GM12878 (cell line): ENCODE measurements around the gene SIT1. TPM values are rescaled to one million over a fixed set of nuclear protein-coding genes. Genes with fewer than 3 reads are reported as not detected.

Experiments used
- ATAC-seq: fragments of 200-7000 bp; cut with Tn5 transposase; 3 replicates; pipeline ENCODE4 v1.9.1; 2020; ENCODE audit warnings: mild to moderate bottlenecking, moderate library complexity
- BruUV-seq: library from RNA; stranded (reverse); fragments of 400-500 nt; replicated peaks from 2 replicates; lab custom pipeline; 2021; lab: Mats Ljungman, UMichigan
- CTCF ChIA-PET: fragments of 300-600 bp; sonication (Branson Sonifier 250); formaldehyde crosslinking; extraction: SDS; loops from one replicate; lab custom pipeline; 2021; ENCODE audit warnings: inconsistent platforms; lab: Yijun Ruan, JAX
- POLR2A ChIA-PET: fragments of 350-600 bp; formaldehyde crosslinking; extraction: SDS; loops from one replicate; lab custom pipeline; 2021; ENCODE audit warnings: inconsistent platforms; lab: Charles Lee
- RAD21 ChIA-PET: fragments of 300-600 bp; sonication (Branson Sonifier 250); formaldehyde crosslinking; loops from one replicate; lab custom pipeline; 2023; ENCODE audit warnings: antibody characterized with exemption; ENCODE audit not compliant: unreplicated experiment; lab: Charles Lee
- SMC1A ChIA-PET: fragments of 300-600 bp; sonication (Branson Sonifier 250); formaldehyde crosslinking; loops from one replicate; lab custom pipeline; 2023; ENCODE audit not compliant: unreplicated experiment, uncharacterized antibody; lab: Charles Lee
- DNase-seq: peaks from one replicate; pipeline ENCODE4 v3.0.0-alpha.2; 2011; ENCODE audit warnings: low read depth, low spot score
- FAIRE-seq: peaks from 3 replicates; lab custom pipeline; 2011; peaks lifted over from hg19 to GRCh38; lab: Jason Lieb, UNC
- H2AFZ ChIP-seq: 2 replicates; pipeline ENCODE4 v1.6.0; 2011; ENCODE audit warnings: low read depth, low read length, control low read depth; ENCODE audit not compliant: control insufficient read depth
- H3K27ac ChIP-seq: 2 replicates; pipeline ENCODE4 v1.5.1; 2011; ENCODE audit warnings: control low read depth; ENCODE audit not compliant: control insufficient read depth, insufficient read depth
- H3K27me3 ChIP-seq, 2 experiments: replicated peaks in 1 of 2; 2 replicates each; pipeline versions ENCODE4 v1.6.0 to v1.6.1; 2011; ENCODE audit warnings: low read length in 1 of 2; ENCODE audit not compliant: control insufficient read depth in 2 of 2, insufficient read depth in 2 of 2
- H3K36me3 ChIP-seq, 2 experiments: 2 replicates each; pipeline ENCODE4 v1.5.1; 2011; ENCODE audit warnings: low read length in 1 of 2; ENCODE audit not compliant: control insufficient read depth in 2 of 2, insufficient read depth in 2 of 2
- H3K4me1 ChIP-seq: 2 replicates; pipeline ENCODE4 v1.6.1; 2011; ENCODE audit warnings: mild to moderate bottlenecking, low read length, moderate library complexity, mixed read lengths; ENCODE audit not compliant: control insufficient read depth, insufficient read depth
- H3K4me2 ChIP-seq: 2 replicates; pipeline ENCODE4 v1.6.0; 2011; ENCODE audit warnings: control low read depth; ENCODE audit not compliant: control insufficient read depth, insufficient read depth
- H3K4me3 ChIP-seq: fragments of 200-600 bp; sonication (generic); 2 replicates; pipeline ENCODE4 v1.5.1; 2016
- H3K79me2 ChIP-seq: 2 replicates; pipeline ENCODE4 v1.6.0; 2011; ENCODE audit warnings: low read length; ENCODE audit not compliant: control insufficient read depth, insufficient read depth
- H3K9ac ChIP-seq: 2 replicates; pipeline ENCODE4 v1.8.0; 2011; ENCODE audit warnings: low read length, control low read depth, mixed read lengths; ENCODE audit not compliant: control insufficient read depth, insufficient read depth
- H3K9me3 ChIP-seq: replicated peaks from 3 replicates; pipeline ENCODE4 v1.5.1; 2011; ENCODE audit warnings: mild to moderate bottlenecking, low read length; ENCODE audit not compliant: control insufficient read depth, insufficient read depth
- H4K20me1 ChIP-seq: 2 replicates; pipeline ENCODE4 v1.6.0; 2011; ENCODE audit not compliant: control insufficient read depth, insufficient read depth
- ATF2 ChIP-seq: IDR thresholded peaks from 2 replicates; pipeline ENCODE4 v1.6.1; 2012; ENCODE audit warnings: low read length, inconsistent platforms
- CBFB ChIP-seq: IDR thresholded peaks from 2 replicates; pipeline ENCODE4 v1.6.1; 2016; ENCODE audit warnings: antibody characterized with exemption, low read depth
- CTCF ChIP-seq, 3 experiments: IDR thresholded peaks in 2 of 3; conservative IDR thresholded peaks in 1 of 3; 2 replicates each; pipeline ENCODE4 v1.5.1; 2011; ENCODE audit warnings: low read depth in 3 of 3, low read length in 3 of 3, mild to moderate bottlenecking in 3 of 3, control low read depth in 2 of 3, moderate library complexity in 2 of 3, inconsistent platforms in 1 of 3, mixed read lengths in 1 of 3; ENCODE audit not compliant: control insufficient read depth in 2 of 3, insufficient read depth in 1 of 3; ENCODE audit errors: extremely low read depth in 1 of 3
- MYC ChIP-seq: IDR thresholded peaks from 2 replicates; pipeline ENCODE4 v1.6.1; 2011; ENCODE audit warnings: mild to moderate bottlenecking, low read length, moderate library complexity, inconsistent platforms; ENCODE audit not compliant: insufficient read depth, insufficient replicate concordance, insufficient read length, severe bottlenecking
- NBN ChIP-seq: fragments of 450-650 bp; IDR thresholded peaks from 2 replicates; pipeline ENCODE4 v1.6.1; 2016
- PBX3 ChIP-seq: IDR thresholded peaks from 2 replicates; pipeline ENCODE4 v1.6.1; 2011; ENCODE audit warnings: mild to moderate bottlenecking, low read depth, low read length, moderate library complexity; ENCODE audit not compliant: insufficient replicate concordance
- REST ChIP-seq: IDR thresholded peaks from 2 replicates; pipeline ENCODE4 v1.6.1; 2012; ENCODE audit warnings: mild to moderate bottlenecking, low read depth, low read length
- SMAD5 ChIP-seq: IDR thresholded peaks from 2 replicates; pipeline ENCODE4 v1.6.1; 2016; ENCODE audit warnings: antibody characterized with exemption, low read depth
- ZBTB4 ChIP-seq: fragments of 450-650 bp; formaldehyde crosslinking; IDR thresholded peaks from 2 replicates; pipeline ENCODE4 v1.4.0; 2022; ENCODE audit warnings: mild to moderate bottlenecking, moderate library complexity
- ZZZ3 ChIP-seq: IDR thresholded peaks from 2 replicates; pipeline ENCODE4 v1.6.1; 2011; ENCODE audit warnings: low read depth; ENCODE audit not compliant: control insufficient read depth, insufficient read length
- WGBS: methylation state at CpG from one replicate; pipeline ENCODE4 v1.1.6; 2016; ENCODE audit warnings: low lambda C conversion rate; ENCODE audit not compliant: insufficient replicate concordance, insufficient coverage; ENCODE audit errors: missing lambda C conversion rate; 5-methylcytosine and 5-hydroxymethylcytosine counted together
- in situ Hi-C: fragments of 300-500 bp; cut with MboI; formaldehyde crosslinking; loops from 9 replicates; pipeline ENCODE4 v1.14.3; 2018; ENCODE audit warnings: mixed read lengths
- intact Hi-C: fragments of 100-400 bp; cut with micrococcal nuclease; formaldehyde crosslinking; loops from one replicate; pipeline ENCODE4 v1.14.2; 2022; ENCODE audit not compliant: unreplicated experiment
- polyA plus RNA-seq, 11 experiments: library from polyadenylated mRNA; depleted of rRNA in 4 of 11; unstranded in 6 of 11; stranded (reverse) in 5 of 11; fragments of >200 nt; fragmentation: Nextera tagmentation in 4 of 11; fragmentation: Illumina TruSeq in 1 of 11; extraction: Ambion mirVana in 4 of 11; extraction: Trizol in 1 of 11; gene quantifications; 1 replicate in 1 of 11; 2 replicates in 10 of 11; pipeline versions ENCODE4 v1.2.1 to v1.2.3, GENCODE V29; 2011 to 2016; ENCODE audit warnings: inconsistent platforms in 2 of 11, missing spikeins in 2 of 11, low read depth in 1 of 11
- total RNA-seq, 4 experiments: library from RNA; depleted of rRNA in 3 of 4; stranded (reverse); fragments of >200 nt in 3 of 4; fragmentation: Illumina TruSeq in 1 of 4; extraction: Trizol in 1 of 4; gene quantifications; 2 replicates each; pipeline versions ENCODE4 v1.2.1 to v1.2.3, GENCODE V29; 2013 to 2021

Gene SIT1
- total and polyA plus RNA-seq, 10 of the 15 experiments (the other 5 are each of a cell fraction or from before 2014, with no cell fraction given) = 0.97 to 137 (median 59.7) TPM

GRCh38 chr9:35609820-35610163, 40.9 kb downstream of the SIT1 start:
- ChIA-PET SMC1A (interaction anchor here (3.3 kb wide), 1 partner anchor 48 kb away, joined by 16 read pairs; the partner anchor contains the start of genes CCDC107 and RMRP), CTCF (interaction anchor here (2.5 to 3.8 kb wide), 2 partner anchors 10 to 38 kb away, joined by 22 to 55 read pairs; partner anchors contain the start of gene SIT1)
- intact Hi-C loops = loop anchor here (10.0 kb wide), 2 partner anchors 205 to 495 kb away; partner anchors contain the start of genes ATOSB, HINT2 and SPAG8
- TF ChIP-seq ZZZ3 (no peak), PBX3 (no peak), ZBTB4 (CRISPR knock-in tag) (no peak), NBN (no peak), CTCF (IDR thresholded peaks at IDR 0.05 in 2 of 3, conservative IDR thresholded peaks at IDR 0.05 in 1 of 3; ENCODE audit: control insufficient read depth in 2 of 3, extremely low read depth in 1 of 3, insufficient read depth in 1 of 3, low read depth in 3 of 3, low read length in 3 of 3) (no peak), ATF2 (no peak), CBFB (no peak), REST (no peak), MYC (no peak), SMAD5 (no peak)

More at GRCh38 chr9:35609820-35610163, 40.9 kb downstream of the SIT1 start:
- Histone ChIP-seq H3K27me3 (no peaks in the 10 kb centered on the region), H3K27ac (no peak overlapping the region), H3K4me2 (no peak overlapping the region), H4K20me1 (no peaks in the 10 kb centered on the region), H3K4me3 (no peak overlapping the region), H3K4me1 (no peaks in the 10 kb centered on the region), H3K36me3 (no peaks in the 10 kb centered on the region; a peak in 1 of 4 replicates), H3K79me2 (no peaks in the 10 kb centered on the region; the same call in 1 of the 2 replicates), H3K9ac (no peak overlapping the region), H3K9me3 (no peaks in the 10 kb centered on the region), H2AFZ (no peak overlapping the region)
- in situ Hi-C loops = loop anchor here (5.0 kb wide), 1 partner anchor 118 kb away; no protein-coding TSS in a partner anchor
- RAD21 ChIA-PET = no interaction called here
- DNase-seq = no peak
- ATAC-seq = no peak
- BruUV-seq = no TSS peak
- POLR2A ChIA-PET = no interaction called here
- no peak for FAIRE-seq
- WGBS = 92% methylated on average over 13 of the region's 13 CpGs
